Nephron (organoid): Measurements from ENCODE around the gene UGGT1.

Experiments used
- H3K27ac Mint-ChIP-seq, 3 experiments: 2 replicates each; pipeline ENCODE4 v1.8.0; 2020; ENCODE audit warnings: mixed read lengths in 3 of 3, mild to moderate bottlenecking in 2 of 3, moderate library complexity in 1 of 3
- H3K27me3 Mint-ChIP-seq: 2 replicates; pipeline ENCODE4 v1.8.0; 2021; ENCODE audit warnings: low read depth, mild to moderate bottlenecking, moderate library complexity, mixed read lengths
- H3K36me3 Mint-ChIP-seq: 2 replicates; pipeline ENCODE4 v1.8.0; 2020; ENCODE audit warnings: low read depth, mixed read lengths
- H3K4me1 Mint-ChIP-seq: 2 replicates; pipeline ENCODE4 v1.8.0; 2020; ENCODE audit warnings: mixed read lengths
- H3K4me3 Mint-ChIP-seq, 3 experiments: 2 replicates each; pipeline ENCODE4 v1.8.0; 2020; ENCODE audit warnings: mild to moderate bottlenecking in 3 of 3, mixed read lengths in 3 of 3, moderate library complexity in 2 of 3
- H3K9me3 Mint-ChIP-seq: 2 replicates; pipeline ENCODE4 v1.8.0; 2020; ENCODE audit warnings: mixed read lengths
- CTCF ChIP-seq, 3 experiments: fragments of 200-600 bp; sonication (generic); IDR thresholded peaks; one replicate each; pipeline ENCODE4 v1.5.0; 2021; ENCODE audit warnings: antibody characterized with exemption in 3 of 3; ENCODE audit not compliant: unreplicated experiment in 3 of 3

Gene UGGT1

DNA sequence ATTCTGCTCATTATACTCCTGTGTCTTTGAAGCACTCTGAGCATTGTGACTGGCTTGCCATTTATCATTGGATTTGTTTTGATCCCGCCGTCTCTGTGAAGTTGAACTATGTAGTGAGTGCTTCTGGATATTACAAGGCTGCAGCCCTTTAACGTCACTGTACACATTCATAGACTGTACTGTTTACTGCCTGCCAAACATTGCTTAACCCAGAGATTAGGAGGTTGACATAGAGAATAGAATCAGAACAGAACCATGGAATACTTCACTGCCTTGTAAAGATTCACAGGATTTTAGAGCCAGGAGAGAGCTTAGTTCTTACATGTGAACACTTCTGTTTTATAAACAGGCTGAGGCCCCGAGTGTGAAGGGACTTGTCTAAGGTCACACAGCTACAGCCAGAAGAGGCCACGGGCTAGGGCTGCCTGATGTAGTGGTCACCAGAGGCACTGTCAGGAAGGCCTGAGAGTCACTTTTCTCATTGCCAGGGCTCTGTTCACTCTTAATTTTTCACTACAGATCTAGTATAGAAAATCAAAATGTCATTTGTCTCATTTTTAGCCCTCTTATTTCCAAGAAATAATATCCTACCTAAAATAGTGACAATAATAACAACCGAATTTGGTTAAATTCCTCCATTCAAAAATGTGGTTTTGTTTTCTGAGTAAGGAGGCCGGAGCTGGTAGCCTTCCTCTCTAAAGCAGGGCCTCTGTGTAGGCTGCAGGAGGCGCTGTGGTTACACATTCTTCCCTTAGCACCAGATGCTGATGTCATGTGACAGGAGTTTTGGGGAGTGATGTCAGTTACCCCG, 87.9 kb downstream of the UGGT1 start:
- Mint-ChIP-seq H3K4me1 (no peaks in the 10 kb centered on the region), H3K9me3 (no peaks in the 10 kb centered on the region), H3K27me3 (no peaks in the 10 kb centered on the region), H3K36me3 (peaks cover 74% of the 10 kb centered on the region), H3K4me3 (no peak overlapping the region), H3K27ac (no peak overlapping the region)
- peak; percentile 63 to 72 (median 69) for TF ChIP-seq CTCF (IDR thresholded peaks at IDR 0.05; ENCODE audit: unreplicated experiment in 3 of 3)

- Mint-ChIP-seq H3K9me3 (no peaks in the 10 kb centered on the region), H3K36me3 (peaks cover 75% of the 10 kb centered on the region), H3K4me1 (no peaks in the 10 kb centered on the region), H3K27me3 (no peaks in the 10 kb centered on the region), H3K4me3 (no peak overlapping the region), H3K27ac (no peak overlapping the region)
- TF ChIP-seq CTCF (IDR thresholded peaks at IDR 0.05; ENCODE audit: unreplicated experiment in 3 of 3) = no peak
Observed at GRCh38 chr2:128179461-128179755, 88.4 kb downstream of the UGGT1 start.

GRCh38 chr2:128180031-128180430, 89.0 kb downstream of the UGGT1 start:
- Mint-ChIP-seq H3K36me3 (peaks cover 74% of the 10 kb centered on the region), H3K27ac (no peak overlapping the region), H3K27me3 (no peaks in the 10 kb centered on the region), H3K9me3 (no peaks in the 10 kb centered on the region), H3K4me3 (no peak overlapping the region), H3K4me1 (no peaks in the 10 kb centered on the region)
- no peak for TF ChIP-seq CTCF (IDR thresholded peaks at IDR 0.05; ENCODE audit: unreplicated experiment in 3 of 3)

DNA sequence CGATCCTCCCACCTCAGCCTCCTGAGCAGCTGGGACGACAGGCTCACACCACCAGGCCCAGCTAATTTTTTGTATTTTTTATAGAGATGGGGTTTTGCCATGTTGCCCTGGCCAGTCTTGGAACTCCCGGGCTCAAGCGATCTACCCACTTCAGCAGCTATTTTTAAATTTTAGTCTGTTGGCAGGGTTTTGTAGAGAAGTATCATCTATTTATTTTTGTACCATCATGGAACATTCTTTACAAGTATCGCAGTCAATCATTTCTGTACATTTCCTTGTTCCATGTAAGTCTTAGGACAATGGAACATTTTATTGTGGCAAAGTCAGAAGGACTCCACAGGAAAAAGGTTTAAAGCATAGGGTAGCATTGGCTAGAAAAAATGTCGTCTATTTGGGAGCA, 94.6 kb downstream of the UGGT1 start:
- no peaks in the 10 kb centered on the region for H3K9me3 Mint-ChIP-seq
- peaks cover 75% of the 10 kb centered on the region for H3K36me3 Mint-ChIP-seq
- H3K27me3 Mint-ChIP-seq = no peaks in the 10 kb centered on the region
- no peak overlapping the region for H3K27ac Mint-ChIP-seq
- no peak for TF ChIP-seq CTCF (IDR thresholded peaks at IDR 0.05; ENCODE audit: unreplicated experiment in 3 of 3)
- H3K4me3 Mint-ChIP-seq = no peak overlapping the region
- H3K4me1 Mint-ChIP-seq = no peaks in the 10 kb centered on the region

DNA sequence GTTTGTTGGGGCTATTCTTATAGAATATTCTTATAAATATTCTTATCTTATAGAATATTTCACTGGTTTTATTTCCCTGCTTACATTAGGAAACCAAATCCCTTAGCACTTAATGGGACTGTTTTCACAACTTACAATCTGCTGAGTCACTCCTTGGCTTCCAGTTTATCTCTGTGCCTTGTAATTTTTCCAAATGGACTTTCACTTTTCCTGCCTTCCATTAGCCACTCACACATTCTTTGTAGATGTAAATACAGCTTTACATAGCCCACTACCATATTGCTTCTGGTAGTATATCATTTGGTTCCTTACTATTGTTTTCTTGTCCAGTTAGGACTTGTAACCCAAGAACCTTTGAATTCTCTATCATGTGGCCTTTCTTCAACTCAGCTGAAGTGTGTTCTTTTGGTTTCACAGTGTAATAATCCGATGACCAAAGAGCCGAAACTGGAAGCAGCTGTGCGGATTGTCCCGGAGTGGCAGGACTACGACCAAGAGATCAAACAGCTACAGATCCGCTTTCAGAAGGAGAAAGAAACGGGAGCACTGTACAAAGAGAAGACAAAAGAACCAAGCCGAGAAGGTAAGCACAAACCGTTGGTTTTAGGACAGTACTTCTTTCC, 96.1 kb downstream of the UGGT1 start:
- TF ChIP-seq CTCF (IDR thresholded peaks at IDR 0.05; ENCODE audit: unreplicated experiment in 3 of 3) = no peak
- Mint-ChIP-seq H3K4me3 (no peak overlapping the region), H3K36me3 (peaks cover 77% of the 10 kb centered on the region), H3K27ac (peak overlapping the region in 1 of 3 experiments; percentile 8), H3K9me3 (no peaks in the 10 kb centered on the region), H3K4me1 (no peaks in the 10 kb centered on the region), H3K27me3 (no peaks in the 10 kb centered on the region)
